Sciatic nerve (tissue), 2 donors: ENCODE measurements around the gene LMAN1L. TPM values are rescaled to one million over a fixed set of nuclear protein-coding genes. Genes with fewer than 3 reads are reported as not detected.

Source experiments
- ATAC-seq: fragments of 200-7000 bp; cut with Tn5 transposase; one replicate; pipeline ENCODE4 v1.9.1; 2020; ENCODE audit warnings: mild to moderate bottlenecking, moderate library complexity
- DNase-seq: peaks from one replicate; pipeline ENCODE4 v3.0.0-alpha.2; 2020; ENCODE audit warnings: low spot score
- intact Hi-C: fragments of 100-400 bp; cut with DNase I; formaldehyde crosslinking; loops from one replicate; pipeline ENCODE4 v1.14.2; 2022
- microRNA-seq: library from miRNA; unstranded; fragments of <30 nt; microRNA quantifications from one replicate; pipeline ENCODE4 v1.2.0, GENCODE V29; 2020
- total RNA-seq: library from RNA; stranded (reverse); fragmentation: NEBNext Ultra II Directional; extraction: Animal tissue kit (Norgen Biotek cat#: 25700); gene quantifications from one replicate; pipeline ENCODE4 v1.2.1, GENCODE V29; 2021
- donor health status: DM: no; HTN: no; CAD: no.
- donor health status: DM: no; HTN: no; CAD: no.

Gene LMAN1L
- total RNA-seq, 1 donor from 2014 or later = not detected

DNA sequence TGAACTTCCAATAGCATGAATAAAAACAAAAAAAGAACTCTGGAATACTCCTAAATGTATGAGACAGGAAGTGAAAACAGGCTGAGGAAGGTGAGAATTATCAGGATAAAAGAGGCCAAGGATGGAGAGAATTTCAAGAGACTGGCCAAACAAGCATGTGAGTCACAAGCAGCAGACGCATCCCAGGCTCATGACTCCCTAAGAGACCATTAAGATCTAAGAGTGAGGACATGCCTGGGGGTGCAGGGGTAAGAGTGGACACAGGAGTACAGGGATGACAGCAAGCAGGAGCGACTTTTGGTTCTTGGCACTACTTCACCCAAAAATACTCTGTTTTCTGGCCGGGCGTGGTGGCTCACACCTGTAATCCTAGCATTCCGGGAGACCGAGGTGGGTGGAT, 53.5 kb downstream of the LMAN1L start:
- ATAC-seq = no peak
- DNase-seq = no peak
- intact Hi-C loops = no loop called here

- intact Hi-C loops = no loop called here
- ATAC-seq (no peak), DNase-seq (no peak)
Measured at GRCh38 chr15:74867466-74868038, 54.9 kb downstream of the LMAN1L start.

- intact Hi-C loops = no loop called here
- ATAC-seq (peak; percentile 21), DNase-seq (no peak)
Measured at GRCh38 chr15:74868059-74868458, 55.4 kb downstream of the LMAN1L start.

DNA sequence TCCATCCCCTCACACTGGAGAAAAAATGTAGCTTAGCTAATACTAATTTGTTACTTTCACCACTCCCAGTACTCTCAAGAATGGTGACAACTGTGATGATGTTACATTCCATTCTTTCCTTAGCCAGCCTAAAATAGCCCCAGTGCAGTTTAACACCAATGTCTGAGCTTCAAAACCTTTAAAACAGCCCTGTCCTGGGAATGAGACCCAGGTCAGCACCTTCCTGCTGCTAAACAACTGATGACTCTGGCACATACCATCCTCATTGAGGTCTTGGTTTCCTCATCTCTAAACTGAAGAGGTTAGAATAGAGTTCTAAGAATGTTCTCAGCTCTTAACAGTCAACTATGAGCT, 56.7 kb downstream of the LMAN1L start:
- intact Hi-C loops = no loop called here
- ATAC-seq = no peak
- no peak for DNase-seq

GRCh38 chr15:74869726-74870407, 57.2 kb downstream of the LMAN1L start:
- peak; percentile 70 for DNase-seq
- intact Hi-C loops = no loop called here
- peak; percentile 38 for ATAC-seq

DNA sequence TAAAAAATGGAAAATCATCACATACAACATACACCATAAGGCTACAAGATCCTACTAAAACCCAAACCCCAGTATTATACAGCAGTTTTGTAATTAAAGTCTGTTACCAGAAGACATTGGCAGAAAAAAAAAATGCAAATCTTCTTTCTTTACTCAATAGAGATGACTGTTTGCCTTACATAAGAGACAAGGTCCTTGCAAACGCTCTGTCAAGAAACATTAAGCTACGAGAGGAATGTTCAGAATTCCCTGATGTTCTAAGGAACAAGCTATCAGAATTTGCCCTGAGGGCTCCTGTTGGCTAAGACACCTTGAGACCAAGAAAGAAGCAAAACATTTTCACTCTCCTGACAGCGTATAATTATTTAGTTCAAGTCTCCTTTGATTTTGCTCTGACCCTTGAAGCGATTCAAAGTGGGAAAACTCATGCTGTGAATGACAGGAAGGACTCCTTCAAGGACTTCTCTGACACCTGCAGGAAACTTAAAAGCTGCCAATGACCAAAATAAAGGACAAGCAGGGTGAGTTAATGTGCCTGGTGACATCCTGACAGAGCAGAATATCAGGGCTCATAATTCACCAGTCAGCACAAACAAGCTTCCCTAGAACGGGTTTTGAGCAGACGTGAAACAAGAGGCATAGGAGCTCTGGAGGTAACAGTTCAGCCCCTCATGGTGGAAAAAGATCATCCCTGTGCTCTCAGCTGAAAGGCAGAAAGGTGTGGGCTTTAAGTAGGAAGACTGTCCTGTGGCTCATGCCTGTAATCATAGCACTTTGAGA, 58.0 kb downstream of the LMAN1L start:
- intact Hi-C loops = no loop called here
- DNase-seq = no peak
- no peak for ATAC-seq

DNA sequence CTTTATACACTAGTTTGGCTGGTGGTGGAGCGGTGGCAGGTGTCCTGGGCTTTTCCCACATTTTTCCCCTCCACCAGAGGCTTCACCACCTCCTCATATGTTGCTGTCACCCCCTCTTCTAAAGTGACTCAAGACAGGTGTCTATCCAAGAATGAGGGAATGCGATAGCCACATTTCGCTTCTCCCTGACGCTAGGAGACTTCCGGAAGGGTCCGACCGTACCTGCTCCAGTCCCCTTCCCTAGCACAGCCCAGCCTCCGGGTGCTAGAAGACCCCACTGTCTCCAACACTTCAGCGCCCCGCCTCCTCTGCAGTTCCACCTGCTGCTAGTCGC, 60.0 kb downstream of the LMAN1L start:
- DNase-seq (no peak), ATAC-seq (no peak)
- intact Hi-C loops = no loop called here

DNA sequence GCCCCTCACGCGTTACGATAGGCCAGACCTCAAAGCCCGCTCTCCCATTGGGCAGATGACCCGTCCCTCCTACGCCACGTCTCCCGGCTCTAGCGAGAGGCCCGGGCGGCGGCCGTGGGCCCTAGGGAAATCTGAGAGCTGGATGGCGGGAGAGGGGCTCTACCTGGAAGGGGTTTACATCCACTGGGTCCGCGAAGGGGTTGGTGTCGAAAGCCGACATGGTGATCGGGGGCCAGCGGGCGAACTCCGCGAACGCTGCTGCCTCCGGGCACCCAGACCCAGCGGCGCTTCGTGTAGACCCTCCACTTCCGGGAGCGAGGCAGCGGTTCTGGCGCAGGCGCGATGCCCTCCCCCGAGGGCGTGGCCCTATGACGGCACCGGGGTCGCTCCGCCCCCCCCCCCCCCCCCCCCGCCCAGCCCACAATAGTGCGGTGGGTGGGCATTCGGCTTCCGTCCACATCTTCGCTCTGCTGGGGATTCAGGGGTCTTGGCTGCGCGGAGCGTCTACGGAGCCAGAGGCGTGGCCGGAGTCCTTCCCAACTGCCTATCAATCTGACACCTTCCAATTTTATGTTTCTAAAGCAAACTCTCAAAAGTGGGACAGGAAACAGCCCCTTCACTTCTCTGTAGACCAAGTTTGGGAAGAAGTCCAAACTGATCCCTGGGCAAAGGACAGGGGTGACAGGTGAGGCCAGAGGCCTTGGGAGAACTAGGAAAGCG, 60.6 kb downstream of the LMAN1L start, which contains the start of gene SCAMP2:
Gene SCAMP2, minus strand, starts transcription at position 330 of the 720 bp plus-strand sequence. Its CDS starts 110 bp downstream, at position 220.
- DNase-seq (peak; percentile 94), ATAC-seq (peak; percentile 97)
- intact Hi-C loops = no loop called here

GRCh38 chr15:74873756-74874424, 61.3 kb downstream of the LMAN1L start:
- peak; percentile 60 for DNase-seq
- intact Hi-C loops = no loop called here
- ATAC-seq = peak; percentile 29

Small RNA genes within 50 kb of the gene (microRNA-seq; reads per million reads assigned to microRNA genes)
- gene MIR4513 (not detected), gene MIR6882 (1.1 reads per million)

Other genes with a start within 250 kb of the LMAN1L start
- gene CLK3, start 197.0 kb upstream of the LMAN1L start, total RNA-seq = 81.7 TPM
- 32.5 TPM for gene EDC3, start 116.8 kb upstream of the LMAN1L start, total RNA-seq
- gene CYP1A1, start 87.3 kb upstream of the LMAN1L start, total RNA-seq = 0.18 TPM
- not detected for gene CYP1A2, start 64.0 kb upstream of the LMAN1L start, total RNA-seq
- gene CSK, start 30.8 kb upstream of the LMAN1L start, total RNA-seq = 43.7 TPM
- gene CPLX3, start 13.8 kb downstream of the LMAN1L start, total RNA-seq = not detected
- gene ULK3, start 30.3 kb downstream of the LMAN1L start, total RNA-seq = 26.5 TPM
- 68.2 TPM for gene SCAMP2, start 60.5 kb downstream of the LMAN1L start, total RNA-seq
- 38.2 TPM for gene MPI, start 77.2 kb downstream of the LMAN1L start, total RNA-seq
- gene FAM219B, start 94.0 kb downstream of the LMAN1L start, total RNA-seq = 72.9 TPM
- gene COX5A, start 125.2 kb downstream of the LMAN1L start, total RNA-seq = 66.3 TPM
- 6.0 TPM for gene RPP25, start 143.9 kb downstream of the LMAN1L start, total RNA-seq
- gene SCAMP5, start 182.7 kb downstream of the LMAN1L start, total RNA-seq = 7.6 TPM
- 20.4 TPM for gene PPCDC, start 210.8 kb downstream of the LMAN1L start, total RNA-seq